ENCODE results near the gene SH3RF3.

The SH3RF3 gene

GRCh38 chr2:109293663-109294062 lies 164.7 kb downstream of the SH3RF3 start:
- DNase-seq = no peak

- DNase-seq = no peak
These were observed 165.5 kb downstream of the SH3RF3 start for GRCh38 chr2:109294523-109294922.

GRCh38 chr2:109295070-109295780 lies 166.2 kb downstream of the SH3RF3 start:
- no peak for DNase-seq

- DNase-seq = no peak
These were observed 166.7 kb downstream of the SH3RF3 start for GRCh38 chr2:109295781-109296117.

- no peak for DNase-seq
These were observed 168.8 kb downstream of the SH3RF3 start for GRCh38 chr2:109297566-109298490.

- no peak for DNase-seq
These were observed 169.8 kb downstream of the SH3RF3 start for GRCh38 chr2:109298851-109299250.

GRCh38 chr2:109299536-109299935 lies 170.5 kb downstream of the SH3RF3 start:
- DNase-seq = no peak

- no peak for DNase-seq
These were observed 171.6 kb downstream of the SH3RF3 start for GRCh38 chr2:109300582-109300981.

GRCh38 chr2:109301746-109302145 lies 172.7 kb downstream of the SH3RF3 start:
- no peak for DNase-seq

GRCh38 chr2:109302319-109302718 lies 173.3 kb downstream of the SH3RF3 start:
- DNase-seq = no peak

GRCh38 chr2:109304242-109304641 lies 175.2 kb downstream of the SH3RF3 start:
- no peak for DNase-seq

GRCh38 chr2:109304731-109305470 lies 175.9 kb downstream of the SH3RF3 start:
- DNase-seq = no peak

GRCh38 chr2:109305490-109306167 lies 176.6 kb downstream of the SH3RF3 start:
- DNase-seq = no peak

GRCh38 chr2:109306190-109306589 lies 177.2 kb downstream of the SH3RF3 start:
- no peak for DNase-seq

GRCh38 chr2:109311771-109312170 lies 182.8 kb downstream of the SH3RF3 start:
- DNase-seq = no peak

GRCh38 chr2:109312902-109313301 lies 183.9 kb downstream of the SH3RF3 start:
- DNase-seq = no peak

GRCh38 chr2:109313343-109313742 lies 184.3 kb downstream of the SH3RF3 start:
- no peak for DNase-seq

- DNase-seq = no peak
These were observed 187.1 kb downstream of the SH3RF3 start for GRCh38 chr2:109316091-109316490.

GRCh38 chr2:109317471-109318095 lies 188.6 kb downstream of the SH3RF3 start:
- DNase-seq = no peak

GRCh38 chr2:109318150-109318948 lies 189.3 kb downstream of the SH3RF3 start:
- no peak for DNase-seq

GRCh38 chr2:109318949-109319342 lies 189.9 kb downstream of the SH3RF3 start:
- DNase-seq = no peak

All from CD4-positive, alpha-beta T cell treated with Interferon gamma for 1 hour (primary cell).